HCT116 (cell line): Measurements from ENCODE around the gene BICDL2. TPM values are rescaled to one million over a fixed set of nuclear protein-coding genes. Genes with fewer than 3 reads are reported as not detected.

ENCODE experiments used
- ATAC-seq: fragments of 200-7000 bp; cut with Tn5 transposase; 2 replicates; pipeline ENCODE4 v1.9.1; 2020; ENCODE audit warnings: mild to moderate bottlenecking, moderate library complexity
- BruUV-seq: library from RNA; stranded (reverse); fragments of 400-500 nt; replicated peaks from 2 replicates; lab custom pipeline; 2021; lab: Mats Ljungman, UMichigan
- CTCF ChIA-PET: fragments of 300-600 bp; sonication (Branson Sonifier 250); formaldehyde crosslinking; loops from one replicate; lab custom pipeline; 2021; ENCODE audit warnings: antibody characterized with exemption; lab: Charles Lee
- POLR2A ChIA-PET: fragments of 300-600, 350-600 bp; sonication (Branson Sonifier 250); formaldehyde crosslinking; loops from one replicate; lab custom pipeline; 2021; ENCODE audit warnings: antibody characterized with exemption; lab: Charles Lee
- RAD21 ChIA-PET, 2 experiments: fragments of 300-600 bp; sonication (Branson Sonifier 250); formaldehyde crosslinking; loops; one replicate each; lab custom pipeline; 2023; ENCODE audit warnings: low total read pairs in 2 of 2; ENCODE audit not compliant: uncharacterized antibody in 2 of 2, unreplicated experiment in 2 of 2, low non-redundant PET in 1 of 2; lab: Charles Lee
- DNase-seq: peaks from one replicate; pipeline ENCODE4 v3.0.0-alpha.2; 2010; ENCODE audit warnings: low read depth, low spot score
- H2AFZ ChIP-seq: fragments of 200-600 bp; shearing (Covaris generic), sonication (generic); 2 replicates; pipeline ENCODE4 v1.6.1; 2017; ENCODE audit warnings: low read depth, mixed run types, mixed read lengths, antibody characterized with exemption, low read length; ENCODE audit not compliant: poor library complexity, severe bottlenecking
- H3K27ac ChIP-seq: 2 replicates; pipeline ENCODE4 v1.5.1; 2012; ENCODE audit warnings: low read depth, low read length
- H3K27me3 ChIP-seq: fragments of 200-600 bp; sonication (generic); 2 replicates; pipeline ENCODE4 v1.6.1; 2016; ENCODE audit warnings: mixed run types, low read length, mixed read lengths; ENCODE audit not compliant: insufficient read depth
- H3K36me3 ChIP-seq, 2 experiments: fragments of 200-500 bp in 1 of 2; fragments of 200-600 bp in 1 of 2; sonication (Bioruptor generic) in 1 of 2; sonication (generic) in 1 of 2; 2 replicates each; pipeline versions ENCODE4 v1.5.1 to v1.6.1; 2014 to 2016; ENCODE audit warnings: low read length in 2 of 2, inconsistent platforms in 1 of 2, mixed read lengths in 1 of 2, mixed run types in 1 of 2; ENCODE audit not compliant: insufficient read depth in 2 of 2, control insufficient read depth in 1 of 2
- H3K4me1 ChIP-seq, 2 experiments: fragments of 200-600 bp in 1 of 2; sonication (generic) in 1 of 2; 2 replicates each; pipeline versions ENCODE4 v1.5.1 to v1.6.1; 2012 to 2017; ENCODE audit warnings: low read length in 2 of 2, inconsistent platforms in 1 of 2, mild to moderate bottlenecking in 1 of 2, mixed read lengths in 1 of 2, mixed run types in 1 of 2, moderate library complexity in 1 of 2; ENCODE audit not compliant: insufficient read depth in 2 of 2, control insufficient read depth in 1 of 2
- H3K4me2 ChIP-seq: fragments of 200-600 bp; sonication (generic); 2 replicates; pipeline ENCODE4 v1.6.1; 2017; ENCODE audit warnings: mixed run types, low read length, mixed read lengths
- H3K4me3 ChIP-seq, 2 experiments: fragments of 200-600 bp in 1 of 2; sonication (generic) in 1 of 2; replicated peaks in 1 of 2; 2 replicates each; pipeline ENCODE4 v1.5.1; 2011 to 2016; ENCODE audit warnings: low read length in 2 of 2, control low read depth in 1 of 2, low read depth in 1 of 2, mild to moderate bottlenecking in 1 of 2, mixed read lengths in 1 of 2, mixed run types in 1 of 2
- H3K79me2 ChIP-seq: fragments of 200-600 bp; sonication (generic); 2 replicates; pipeline ENCODE4 v1.6.1; 2017; ENCODE audit warnings: mild to moderate bottlenecking, mixed run types, low read length, moderate library complexity, mixed read lengths; ENCODE audit not compliant: insufficient read depth
- H3K9ac ChIP-seq: fragments of 200-600 bp; sonication (generic); 2 replicates; pipeline ENCODE4 v1.6.1; 2016; ENCODE audit warnings: low read length, mixed read lengths
- H3K9me2 ChIP-seq: fragments of 200-600 bp; sonication (generic), shearing (Covaris generic); 2 replicates; pipeline ENCODE4 v1.6.1; 2017; ENCODE audit warnings: mixed run types, mild to moderate bottlenecking, moderate library complexity; ENCODE audit not compliant: insufficient read depth
- H3K9me3 ChIP-seq, 2 experiments: fragments of 200-500 bp in 1 of 2; fragments of 200-600 bp in 1 of 2; sonication (Bioruptor generic) in 1 of 2; sonication (generic) in 1 of 2; 2 replicates each; pipeline ENCODE4 v1.6.1; 2014 to 2017; ENCODE audit warnings: low read length in 2 of 2, mixed read lengths in 2 of 2, inconsistent platforms in 1 of 2, low read depth in 1 of 2, mild to moderate bottlenecking in 1 of 2, mixed run types in 1 of 2, moderate library complexity in 1 of 2; ENCODE audit not compliant: control insufficient read depth in 1 of 2, insufficient read depth in 1 of 2
- H4K20me1 ChIP-seq: fragments of 200-600 bp; sonication (generic), shearing (Covaris generic); 2 replicates; pipeline ENCODE4 v1.6.1; 2017; ENCODE audit warnings: mixed run types, mild to moderate bottlenecking, moderate library complexity; ENCODE audit not compliant: insufficient read depth
- CEBPB ChIP-seq: IDR thresholded peaks from 2 replicates; pipeline ENCODE4 v1.6.1; 2012; ENCODE audit warnings: low read depth
- EGR1 ChIP-seq: IDR thresholded peaks from 2 replicates; pipeline ENCODE4 v1.6.1; 2012; ENCODE audit warnings: low read depth
- ELF1 ChIP-seq: IDR thresholded peaks from 2 replicates; pipeline ENCODE4 v1.6.1; 2012; ENCODE audit warnings: low read depth, borderline replicate concordance
- EZH2phosphoT487 ChIP-seq: fragments of 200-600 bp; IDR thresholded peaks from 2 replicates; pipeline ENCODE4 v1.6.1; 2018; ENCODE audit warnings: antibody characterized with exemption, borderline replicate concordance
- POLR2AphosphoS5 ChIP-seq: IDR thresholded peaks from 2 replicates; pipeline ENCODE4 v1.6.1; 2011; ENCODE audit warnings: mild to moderate bottlenecking, low read depth, low read length, moderate library complexity
- REST ChIP-seq: IDR thresholded peaks from 2 replicates; pipeline ENCODE4 v1.6.1; 2012; ENCODE audit warnings: low read depth
- SIN3A ChIP-seq: IDR thresholded peaks from 2 replicates; pipeline ENCODE4 v1.6.1; 2012; ENCODE audit warnings: low read depth
- SP1 ChIP-seq: IDR thresholded peaks from 2 replicates; pipeline ENCODE4 v1.6.1; 2012; ENCODE audit warnings: low read depth
- SRF ChIP-seq: IDR thresholded peaks from 2 replicates; pipeline ENCODE4 v1.6.1; 2012; ENCODE audit warnings: low read depth
- TCF7L2 ChIP-seq: IDR thresholded peaks from 2 replicates; pipeline ENCODE4 v1.7.0; 2011; ENCODE audit warnings: borderline replicate concordance, inconsistent platforms; ENCODE audit not compliant: insufficient read depth, insufficient read length; ENCODE audit errors: extremely low read depth
- ZFX ChIP-seq: fragments of 450-650 bp; IDR thresholded peaks from 2 replicates; pipeline ENCODE4 v1.6.1; 2017
- intact Hi-C: fragments of 100-400 bp; cut with micrococcal nuclease; formaldehyde crosslinking; loops from 2 replicates; pipeline ENCODE4 v1.10.0; 2022
- total RNA-seq: library from RNA; stranded (reverse); gene quantifications from one replicate; pipeline ENCODE4 v1.2.1, GENCODE V29; 2021; ENCODE audit not compliant: unreplicated experiment
- TF ChIP-seq, protein P1 (sequence below): IDR thresholded peaks from 2 replicates; pipeline ENCODE4 v1.6.1; 2012
- TF ChIP-seq, protein P2 (sequence below): IDR thresholded peaks from 2 replicates; pipeline ENCODE4 v1.6.1; 2012
- TF ChIP-seq, protein P3 (sequence below), 3 experiments: fragments of 200-600 bp in 1 of 3; sonication (generic) in 1 of 3; IDR thresholded peaks in 2 of 3; conservative IDR thresholded peaks in 1 of 3; 2 replicates each; pipeline ENCODE4 v1.5.1; 2012 to 2017; ENCODE audit warnings: low read depth in 2 of 3, low read length in 2 of 3, antibody characterized with exemption in 1 of 3, borderline replicate concordance in 1 of 3, control low read depth in 1 of 3, mild to moderate bottlenecking in 1 of 3, mixed read lengths in 1 of 3, mixed run types in 1 of 3, moderate library complexity in 1 of 3; ENCODE audit not compliant: insufficient read depth in 1 of 3

Gene BICDL2
- total RNA-seq, 1 experiment from 2014 or later = 21.3 TPM

DNA sequence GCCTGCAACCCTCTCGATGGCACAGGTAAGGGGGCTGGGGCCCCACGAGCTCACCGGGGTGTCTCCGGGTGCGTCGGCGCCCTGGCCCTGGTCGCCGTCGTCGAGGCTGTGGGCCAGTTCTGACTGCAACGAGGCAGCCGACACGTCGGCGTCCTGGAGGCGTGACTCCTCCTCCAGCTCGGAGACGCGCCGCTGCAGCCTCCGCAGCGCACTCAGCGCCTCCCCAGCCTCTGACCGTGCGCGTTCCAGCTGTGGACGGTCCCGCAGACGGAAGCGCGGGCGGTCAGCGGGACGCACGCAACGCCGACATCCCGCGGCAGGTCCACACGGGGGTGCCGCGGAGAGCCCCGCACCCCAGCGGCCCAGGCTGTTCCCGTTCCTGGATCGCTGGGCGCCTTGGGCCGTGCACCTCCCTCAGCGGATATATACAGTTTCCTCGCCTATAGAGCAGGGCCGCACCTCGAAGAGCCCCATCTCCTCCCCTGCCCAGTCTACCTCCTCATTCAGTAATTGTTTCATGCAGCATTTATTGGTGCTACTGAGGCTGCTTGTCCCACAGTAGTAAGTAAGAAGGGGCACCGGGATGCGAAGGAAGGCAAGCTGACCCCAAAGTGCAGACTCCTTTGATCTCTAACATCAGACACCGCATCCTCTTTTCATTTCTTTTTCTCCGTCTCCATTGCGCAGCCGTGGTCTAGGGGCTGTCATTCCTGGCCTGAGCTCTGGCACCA is 7.1 kb downstream of the BICDL2 start:
- Histone ChIP-seq H3K4me1 (peaks cover 4 to 40% of the 10 kb centered on the region in 2 experiments; a peak in 3 of 4 replicates), H3K79me2 (peaks cover 7% of the 10 kb centered on the region; the same call in 1 of the 2 replicates), H3K27ac (no peak overlapping the region), H3K4me2 (no peak overlapping the region), H2AFZ (no peak overlapping the region), H3K36me3 (peaks cover 8 to 18% of the 10 kb centered on the region in 2 experiments; a peak in 2 of 4 replicates), H4K20me1 (no peaks in the 10 kb centered on the region), H3K9me3 (no peaks in the 10 kb centered on the region), H3K4me3 (no peak overlapping the region), H3K27me3 (no peaks in the 10 kb centered on the region), H3K9ac (no peak overlapping the region), H3K9me2 (no peaks in the 10 kb centered on the region)
- no peak for DNase-seq
- intact Hi-C loops = no loop called here
- RAD21 ChIA-PET = no interaction called here
- BruUV-seq = no TSS peak
- CTCF ChIA-PET = interaction anchor here (2.0 to 2.8 kb wide), 2 partner anchors 10 to 16 kb away, joined by 8 to 10 read pairs; partner anchors contain the start of genes MMP25 and TNFRSF12A
- TF ChIP-seq, protein P1, sequence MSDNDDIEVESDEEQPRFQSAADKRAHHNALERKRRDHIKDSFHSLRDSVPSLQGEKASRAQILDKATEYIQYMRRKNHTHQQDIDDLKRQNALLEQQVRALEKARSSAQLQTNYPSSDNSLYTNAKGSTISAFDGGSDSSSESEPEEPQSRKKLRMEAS = no peak
- no peak for TF ChIP-seq REST
- TF ChIP-seq, protein P2, sequence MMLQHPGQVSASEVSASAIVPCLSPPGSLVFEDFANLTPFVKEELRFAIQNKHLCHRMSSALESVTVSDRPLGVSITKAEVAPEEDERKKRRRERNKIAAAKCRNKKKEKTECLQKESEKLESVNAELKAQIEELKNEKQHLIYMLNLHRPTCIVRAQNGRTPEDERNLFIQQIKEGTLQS = no peak
- TF ChIP-seq EGR1 = no peak
- no peak for TF ChIP-seq SP1
- TF ChIP-seq ZFX = no peak
- TF ChIP-seq, protein P3, sequence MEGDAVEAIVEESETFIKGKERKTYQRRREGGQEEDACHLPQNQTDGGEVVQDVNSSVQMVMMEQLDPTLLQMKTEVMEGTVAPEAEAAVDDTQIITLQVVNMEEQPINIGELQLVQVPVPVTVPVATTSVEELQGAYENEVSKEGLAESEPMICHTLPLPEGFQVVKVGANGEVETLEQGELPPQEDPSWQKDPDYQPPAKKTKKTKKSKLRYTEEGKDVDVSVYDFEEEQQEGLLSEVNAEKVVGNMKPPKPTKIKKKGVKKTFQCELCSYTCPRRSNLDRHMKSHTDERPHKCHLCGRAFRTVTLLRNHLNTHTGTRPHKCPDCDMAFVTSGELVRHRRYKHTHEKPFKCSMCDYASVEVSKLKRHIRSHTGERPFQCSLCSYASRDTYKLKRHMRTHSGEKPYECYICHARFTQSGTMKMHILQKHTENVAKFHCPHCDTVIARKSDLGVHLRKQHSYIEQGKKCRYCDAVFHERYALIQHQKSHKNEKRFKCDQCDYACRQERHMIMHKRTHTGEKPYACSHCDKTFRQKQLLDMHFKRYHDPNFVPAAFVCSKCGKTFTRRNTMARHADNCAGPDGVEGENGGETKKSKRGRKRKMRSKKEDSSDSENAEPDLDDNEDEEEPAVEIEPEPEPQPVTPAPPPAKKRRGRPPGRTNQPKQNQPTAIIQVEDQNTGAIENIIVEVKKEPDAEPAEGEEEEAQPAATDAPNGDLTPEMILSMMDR (IDR thresholded peaks at IDR 0.05 in 2 of 3, conservative IDR thresholded peaks at IDR 0.05 in 1 of 3; ENCODE audit: borderline replicate concordance in 1 of 3, insufficient read depth in 1 of 3, low read depth in 2 of 3, low read length in 2 of 3) = no peak
- no peak for TF ChIP-seq SRF
- no peak for TF ChIP-seq POLR2AphosphoS5
- no peak for TF ChIP-seq CEBPB
- no peak for TF ChIP-seq TCF7L2
- TF ChIP-seq ELF1 = no peak
- TF ChIP-seq SIN3A = no peak
- no peak for TF ChIP-seq EZH2phosphoT487
- POLR2A ChIA-PET = interaction anchor here (1.9 to 3.0 kb wide), 2 partner anchors 8 to 9 kb away, joined by 16 to 31 read pairs; partner anchors contain the start of genes HCFC1R1, THOC6 and TNFRSF12A
- ATAC-seq = no peak
